Thyroid gland (tissue), 4 donors: ENCODE measurements around the gene PIK3CD. TPM values are rescaled to one million over a fixed set of nuclear protein-coding genes. Genes with fewer than 3 reads are reported as not detected.

Experiments used
- DNase-seq, 2 donors: peaks; one replicate each; pipeline ENCODE4 v3.0.0-alpha.2; 2019
- H3K27ac ChIP-seq, 3 donors: fragments of 200-600 bp; sonication (generic); 1 replicate in 2 of 3; 2 replicates in 1 of 3; pipeline ENCODE4 v1.5.1; 2016 to 2019; ENCODE audit warnings: mild to moderate bottlenecking in 1 of 3, moderate library complexity in 1 of 3
- H3K27me3 ChIP-seq: fragments of 200-600 bp; sonication (generic); one replicate; pipeline ENCODE4 v1.5.1; 2019
- H3K36me3 ChIP-seq, 2 donors: fragments of 200-600 bp; sonication (generic); one replicate each; pipeline ENCODE4 v1.5.1; 2016 to 2019
- H3K4me1 ChIP-seq, 2 donors: fragments of 200-600 bp; sonication (generic); one replicate each; pipeline ENCODE4 v1.5.1; 2017 to 2019
- H3K4me3 ChIP-seq, 3 donors: fragments of 200-600 bp; sonication (generic); replicated peaks in 1 of 3; 1 replicate in 2 of 3; 2 replicates in 1 of 3; pipeline ENCODE4 v1.5.1; 2016; ENCODE audit warnings: mild to moderate bottlenecking in 1 of 3
- H3K9me3 ChIP-seq: fragments of 200-600 bp; sonication (generic); one replicate; pipeline ENCODE4 v1.5.1; 2017
- CTCF ChIP-seq, 6 experiments: fragments of 200-600 bp in 3 of 6; fragments of 450-650 bp in 3 of 6; sonication (generic) in 3 of 6; IDR thresholded peaks; one replicate each; pipeline ENCODE4 v1.5.1; 2016 to 2019; ENCODE audit warnings: antibody characterized with exemption in 6 of 6, mild to moderate bottlenecking in 2 of 6, inconsistent platforms in 1 of 6, moderate library complexity in 1 of 6
- POLR2A ChIP-seq, 2 donors: fragments of 450-650 bp; IDR thresholded peaks; one replicate each; pipeline ENCODE4 v1.6.1; 2017; ENCODE audit warnings: antibody characterized with exemption in 2 of 2, mild to moderate bottlenecking in 2 of 2, moderate library complexity in 1 of 2
- WGBS, 2 donors: methylation state at CpG; one replicate each; pipeline ENCODE4 v1.1.5; 2017; 5-methylcytosine and 5-hydroxymethylcytosine counted together
- intact Hi-C: fragments of 100-400 bp; cut with DNase I; formaldehyde crosslinking; loops from one replicate; pipeline ENCODE4 v1.15.1; 2023
- total RNA-seq, 4 donors: library from RNA; depleted of rRNA; stranded (reverse); fragments of >200 nt; gene quantifications; one replicate each; pipeline ENCODE4 v1.2.3, GENCODE V29; 2016

PIK3CD gene
- total RNA-seq, 4 donors from 2014 or later, result 5.9 to 9.5 (median 7.7) TPM

- peak overlapping the region in 2 of 3 donors; percentile 34 to 85 for H3K27ac ChIP-seq
- peak in 1 of 2 donors; percentile 31 for TF ChIP-seq POLR2A (IDR thresholded peaks at IDR 0.05)
- TF ChIP-seq CTCF (IDR thresholded peaks at IDR 0.05), result no peak
- peak; percentile 89 for DNase-seq
- H3K36me3 ChIP-seq, result no peaks in the 10 kb centered on the region
- peaks cover 13 to 33% of the 10 kb centered on the region in 2 donors for H3K4me1 ChIP-seq
- H3K4me3 ChIP-seq, result peak overlapping the region in 2 of 3 donors; percentile 68 to 84
- no peaks in the 10 kb centered on the region for H3K27me3 ChIP-seq
- intact Hi-C loops, result no loop called here
- H3K9me3 ChIP-seq, result no peaks in the 10 kb centered on the region
- WGBS, 2 donors, result 0 to 1% methylated on average over 12 to 24 of the region's 72 CpGs
Observed at GRCh38 chr1:9689011-9689706, 37.6 kb downstream of the PIK3CD start.

GRCh38 chr1:9689971-9690381 is 38.4 kb downstream of the PIK3CD start:
- H3K9me3 ChIP-seq, result no peaks in the 10 kb centered on the region
- DNase-seq, result peak; percentile 60
- WGBS, 2 donors, result 12 to 25% methylated on average over 6 to 12 of the region's 23 CpGs
- TF ChIP-seq CTCF (IDR thresholded peaks at IDR 0.05), result no peak
- no peak for TF ChIP-seq POLR2A (IDR thresholded peaks at IDR 0.05)
- intact Hi-C loops, result no loop called here
- peak overlapping the region in 2 of 3 donors; percentile 34 to 85 for H3K27ac ChIP-seq
- H3K36me3 ChIP-seq, result no peaks in the 10 kb centered on the region
- H3K27me3 ChIP-seq, result no peaks in the 10 kb centered on the region
- H3K4me3 ChIP-seq, result peak overlapping the region in 2 of 3 donors; percentile 43 to 84
- H3K4me1 ChIP-seq, result peaks cover 13 to 33% of the 10 kb centered on the region in 2 donors

GRCh38 chr1:9690440-9691107 is 39.0 kb downstream of the PIK3CD start:
- intact Hi-C loops, result no loop called here
- Histone ChIP-seq H3K9me3 (no peaks in the 10 kb centered on the region), H3K4me3 (peak overlapping the region in 1 of 3 donors; percentile 84), H3K27me3 (no peaks in the 10 kb centered on the region), H3K36me3 (no peaks in the 10 kb centered on the region), H3K27ac (peak overlapping the region in 2 of 3 donors; percentile 34 to 85), H3K4me1 (peaks cover 13 to 33% of the 10 kb centered on the region in 2 donors)
- DNase-seq, result no peak
- no peak for TF ChIP-seq CTCF (IDR thresholded peaks at IDR 0.05)
- no peak for TF ChIP-seq POLR2A (IDR thresholded peaks at IDR 0.05)
- 66 to 76% methylated on average over 14 of the region's 14 CpGs for WGBS, 2 donors

GRCh38 chr1:9691108-9691445 is 39.5 kb downstream of the PIK3CD start:
- no peaks in the 10 kb centered on the region for H3K9me3 ChIP-seq
- H3K27me3 ChIP-seq, result no peaks in the 10 kb centered on the region
- whole genome bisulfite sequencing, 2 donors, result 70 to 78% methylated on average over 6 of the region's 6 CpGs
- TF ChIP-seq POLR2A (IDR thresholded peaks at IDR 0.05) (peak in 1 of 2 donors; percentile 9), CTCF (IDR thresholded peaks at IDR 0.05) (no peak)
- H3K4me1 ChIP-seq, result peaks cover 13 to 33% of the 10 kb centered on the region in 2 donors
- H3K36me3 ChIP-seq, result no peaks in the 10 kb centered on the region
- no peak overlapping the region for H3K4me3 ChIP-seq
- intact Hi-C loops, result no loop called here
- DNase-seq, result peak in 1 of 2 donors; percentile 12
- peak overlapping the region in 1 of 3 donors; percentile 85 for H3K27ac ChIP-seq

GRCh38 chr1:9691691-9692090 is 40.2 kb downstream of the PIK3CD start:
- Histone ChIP-seq H3K9me3 (no peaks in the 10 kb centered on the region), H3K36me3 (no peaks in the 10 kb centered on the region), H3K4me1 (peaks cover 13 to 33% of the 10 kb centered on the region in 2 donors), H3K27ac (peak overlapping the region in 1 of 3 donors; percentile 85), H3K4me3 (no peak overlapping the region), H3K27me3 (no peaks in the 10 kb centered on the region)
- TF ChIP-seq POLR2A (IDR thresholded peaks at IDR 0.05) (no peak), CTCF (IDR thresholded peaks at IDR 0.05) (no peak)
- intact Hi-C loops, result no loop called here
- WGBS, 2 donors, result 84 to 90% methylated on average over 5 of the region's 5 CpGs
- no peak for DNase-seq
